Cerebellar cortex (tissue), 1 donor: ENCODE data around the gene SCGB1A1.

ENCODE experiments used
- DNase-seq: peaks from one replicate; pipeline ENCODE4 v3.0.0-alpha.2; 2015; ENCODE audit warnings: low spot score

SCGB1A1 gene

GRCh38 chr11:62398011-62398994 is 20.5 kb upstream of the SCGB1A1 start:
- peak; percentile 67 for DNase-seq

- DNase-seq, result peak; percentile 60
Measured at GRCh38 chr11:62399172-62399877, 19.5 kb upstream of the SCGB1A1 start.

- DNase-seq, result peak; percentile 60
Measured at GRCh38 chr11:62399878-62400266, 19.0 kb upstream of the SCGB1A1 start.

GRCh38 chr11:62400281-62400680 is 18.6 kb upstream of the SCGB1A1 start:
- DNase-seq, result no peak

GRCh38 chr11:62400760-62401159 is 18.1 kb upstream of the SCGB1A1 start:
- peak; percentile 38 for DNase-seq

- DNase-seq, result no peak
Measured at GRCh38 chr11:62401356-62401755, 17.5 kb upstream of the SCGB1A1 start.

GRCh38 chr11:62401811-62402210 is 17.0 kb upstream of the SCGB1A1 start:
- no peak for DNase-seq

GRCh38 chr11:62402226-62402959 is 16.4 kb upstream of the SCGB1A1 start:
- DNase-seq, result no peak

- no peak for DNase-seq
Measured at GRCh38 chr11:62402960-62403730, 15.7 kb upstream of the SCGB1A1 start.

GRCh38 chr11:62404435-62404834 is 14.4 kb upstream of the SCGB1A1 start:
- no peak for DNase-seq

- DNase-seq, result no peak
Measured at GRCh38 chr11:62404901-62405300, 13.9 kb upstream of the SCGB1A1 start.

- DNase-seq, result no peak
Measured at GRCh38 chr11:62406034-62406433, 12.8 kb upstream of the SCGB1A1 start.

- DNase-seq, result peak; percentile 93
Measured at GRCh38 chr11:62409831-62410230, 9.0 kb upstream of the SCGB1A1 start.

- no peak for DNase-seq
Measured at GRCh38 chr11:62410972-62411371, 7.9 kb upstream of the SCGB1A1 start.

GRCh38 chr11:62411524-62411923 is 7.3 kb upstream of the SCGB1A1 start:
- peak; percentile 42 for DNase-seq

GRCh38 chr11:62413060-62413696 is 5.7 kb upstream of the SCGB1A1 start:
- no peak for DNase-seq

GRCh38 chr11:62416596-62416995 is 2.2 kb upstream of the SCGB1A1 start:
- no peak for DNase-seq

- no peak for DNase-seq
Measured at GRCh38 chr11:62418136-62418535, 697 bp upstream of the SCGB1A1 start.

- no peak for DNase-seq
Measured at GRCh38 chr11:62419314-62419929, 589 bp downstream of the SCGB1A1 start.

GRCh38 chr11:62419943-62420342 is 1.1 kb downstream of the SCGB1A1 start:
- DNase-seq, result no peak

GRCh38 chr11:62420882-62421281 is 2.0 kb downstream of the SCGB1A1 start:
- no peak for DNase-seq
